Mucosa of descending colon (tissue), 3 donors: ENCODE measurements around the gene GRM7. TPM values are rescaled to one million over a fixed set of nuclear protein-coding genes. Genes with fewer than 3 reads are reported as not detected.

Experiments used
- ATAC-seq: fragments of 200-7000 bp; cut with Tn5 transposase; one replicate; pipeline ENCODE4 v1.9.1; 2020; ENCODE audit warnings: mild to moderate bottlenecking, moderate library complexity
- DNase-seq, 3 donors: peaks; one replicate each; pipeline ENCODE4 v3.0.0-alpha.2; 2020
- H3K36me3 ChIP-seq: fragments of 200-600 bp; one replicate; pipeline ENCODE4 v1.8.0; 2021; ENCODE audit warnings: low read depth, mild to moderate bottlenecking
- H3K4me1 ChIP-seq: fragments of 200-600 bp; one replicate; pipeline ENCODE4 v1.8.0; 2021; ENCODE audit warnings: low read depth, mild to moderate bottlenecking
- H3K4me3 ChIP-seq: fragments of 200-600 bp; one replicate; pipeline ENCODE4 v1.8.0; 2021; ENCODE audit warnings: mild to moderate bottlenecking
- H3K9me3 ChIP-seq: fragments of 200-600 bp; one replicate; pipeline ENCODE4 v1.8.0; 2021; ENCODE audit warnings: mild to moderate bottlenecking
- CTCF ChIP-seq: fragments of 200-600 bp; IDR thresholded peaks from one replicate; pipeline ENCODE4 v1.8.0; 2022; ENCODE audit warnings: antibody characterized with exemption, mild to moderate bottlenecking
- intact Hi-C, 2 donors: fragments of 100-400 bp; cut with DNase I in 1 of 2; cut with micrococcal nuclease in 1 of 2; formaldehyde crosslinking; loops; one replicate each; pipeline versions ENCODE4 v1.11.0 to v1.11.1; 2022; cut with DNase I, micrococcal nuclease
- total RNA-seq, 3 donors: library from RNA; stranded (reverse); fragmentation: NEBNext Ultra II Directional in 2 of 3; extraction: Animal tissue kit (Norgen Biotek cat#: 25700) in 2 of 3; gene quantifications; one replicate each; pipeline versions ENCODE4 v1.2.1 to v1.2.4, GENCODE V29; 2021 to 2023
- donor health status: DM: no; HTN: no; CAD: no; lungs with moderate emphysema.
- donor health status: DM: no; HTN: no; CAD: no.
- donor health status: DM: no; HTN: yes; CAD: no.

GRM7 gene
- total RNA-seq, 3 donors from 2014 or later, result 0.09 to 0.39 (median 0.14) TPM

DNA sequence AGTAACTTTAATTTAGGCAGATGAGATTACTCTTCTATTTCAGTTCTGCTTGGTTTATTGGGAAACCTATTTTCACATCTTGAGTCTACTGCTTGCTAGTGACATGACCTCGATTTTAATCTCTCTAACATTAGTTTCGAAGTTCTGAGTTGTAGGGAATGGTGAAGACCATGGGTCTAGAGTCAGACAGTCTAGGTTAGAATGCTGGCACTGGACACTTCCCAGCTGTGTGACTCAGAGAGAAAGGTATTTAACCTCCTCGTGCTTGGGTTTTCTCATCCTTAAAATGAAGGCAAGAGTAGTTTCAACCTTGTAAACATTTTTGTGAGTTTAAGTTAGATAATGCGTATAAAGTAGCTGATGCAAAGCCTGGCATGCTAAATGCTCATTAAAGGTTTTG lies 422.1 kb downstream of the GRM7 start:
- Histone ChIP-seq H3K9me3 (no peaks in the 10 kb centered on the region), H3K4me3 (no peak overlapping the region), H3K4me1 (no peaks in the 10 kb centered on the region), H3K36me3 (no peaks in the 10 kb centered on the region)
- TF ChIP-seq CTCF, result no peak
- DNase-seq (no peak), ATAC-seq (no peak)
- intact Hi-C loops, result no loop called here

DNA sequence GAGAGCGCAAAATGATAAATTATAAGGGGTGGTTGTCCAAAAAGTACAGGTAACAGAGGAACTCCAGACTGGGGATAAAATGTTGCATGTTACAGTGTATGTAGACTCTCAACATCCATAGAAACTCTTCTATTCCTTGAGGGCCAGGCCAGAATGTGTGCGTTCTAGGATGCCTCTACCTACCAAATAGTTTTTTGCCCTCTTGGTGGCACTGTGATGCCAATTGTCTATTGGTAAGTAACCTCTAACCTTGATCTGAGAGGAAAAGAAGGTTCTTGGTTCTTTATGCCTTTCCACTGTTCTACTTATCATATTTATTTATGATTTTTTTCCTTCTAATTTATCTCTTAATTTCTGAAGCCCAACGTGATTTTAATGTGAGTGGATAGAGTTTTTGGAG lies 424.6 kb downstream of the GRM7 start:
- no peaks in the 10 kb centered on the region for H3K36me3 ChIP-seq
- TF ChIP-seq CTCF, result no peak
- DNase-seq (peak in 1 of 3 donors; percentile 41), ATAC-seq (peak; percentile 31)
- H3K4me1 ChIP-seq, result no peaks in the 10 kb centered on the region
- no peaks in the 10 kb centered on the region for H3K9me3 ChIP-seq
- H3K4me3 ChIP-seq, result no peak overlapping the region
- intact Hi-C loops, result no loop called here

- no peak for DNase-seq
- intact Hi-C loops, result no loop called here
- no peaks in the 10 kb centered on the region for H3K36me3 ChIP-seq
- no peak for ATAC-seq
- TF ChIP-seq CTCF, result no peak
- H3K4me1 ChIP-seq, result no peaks in the 10 kb centered on the region
- H3K9me3 ChIP-seq, result no peaks in the 10 kb centered on the region
- no peak overlapping the region for H3K4me3 ChIP-seq
Observed at GRCh38 chr3:7288133-7288532, 427.2 kb downstream of the GRM7 start.

- Histone ChIP-seq H3K36me3 (no peaks in the 10 kb centered on the region), H3K4me3 (no peak overlapping the region), H3K9me3 (no peaks in the 10 kb centered on the region), H3K4me1 (no peaks in the 10 kb centered on the region)
- ATAC-seq (no peak), DNase-seq (no peak)
- intact Hi-C loops, result no loop called here
- no peak for TF ChIP-seq CTCF
Observed at GRCh38 chr3:7289121-7289520, 428.2 kb downstream of the GRM7 start.

DNA sequence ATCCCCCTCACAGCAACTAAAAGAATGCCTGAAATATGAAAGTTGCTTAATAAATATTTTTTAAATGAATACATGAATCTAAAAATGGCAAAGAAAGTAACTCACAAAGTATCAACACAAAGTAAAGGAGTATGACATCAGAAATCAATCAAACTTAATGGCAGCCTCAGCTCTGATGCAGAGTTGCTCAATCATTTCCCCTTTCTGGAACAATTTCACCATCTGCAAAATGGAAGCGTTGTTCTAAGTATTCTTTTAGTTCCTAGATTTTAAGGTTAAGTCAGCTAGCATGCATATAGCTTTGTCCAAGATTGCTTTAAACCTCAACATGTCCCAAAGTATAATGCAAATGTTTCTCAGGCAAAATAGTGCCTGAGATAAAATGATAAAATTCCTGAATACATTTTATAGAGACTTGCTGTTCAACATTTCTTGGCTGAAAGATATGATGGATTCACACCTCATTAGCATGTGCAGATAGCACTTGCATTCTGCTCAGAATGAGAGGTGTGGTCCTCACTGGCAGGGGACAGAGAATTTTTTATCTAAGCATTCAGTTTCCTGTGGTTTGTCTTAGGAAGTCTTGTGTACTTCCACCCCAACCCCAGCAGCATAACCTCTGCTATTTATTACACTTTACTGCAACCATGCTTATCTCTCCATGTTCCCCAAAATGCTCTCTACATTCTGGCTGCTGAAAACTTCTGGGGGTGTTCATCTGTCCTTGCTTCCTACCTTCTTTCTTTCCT lies 429.3 kb downstream of the GRM7 start:
- TF ChIP-seq CTCF, result no peak
- intact Hi-C loops, result no loop called here
- ATAC-seq (no peak), DNase-seq (no peak)
- Histone ChIP-seq H3K36me3 (no peaks in the 10 kb centered on the region), H3K9me3 (no peaks in the 10 kb centered on the region), H3K4me3 (no peak overlapping the region), H3K4me1 (no peaks in the 10 kb centered on the region)

- intact Hi-C loops, result no loop called here
- Histone ChIP-seq H3K4me1 (no peaks in the 10 kb centered on the region), H3K4me3 (no peak overlapping the region), H3K9me3 (no peaks in the 10 kb centered on the region), H3K36me3 (no peaks in the 10 kb centered on the region)
- ATAC-seq (no peak), DNase-seq (no peak)
- no peak for TF ChIP-seq CTCF
Observed at GRCh38 chr3:7292362-7292761, 431.4 kb downstream of the GRM7 start.
